ENCODE measurements around the gene JPH2.

DNA sequence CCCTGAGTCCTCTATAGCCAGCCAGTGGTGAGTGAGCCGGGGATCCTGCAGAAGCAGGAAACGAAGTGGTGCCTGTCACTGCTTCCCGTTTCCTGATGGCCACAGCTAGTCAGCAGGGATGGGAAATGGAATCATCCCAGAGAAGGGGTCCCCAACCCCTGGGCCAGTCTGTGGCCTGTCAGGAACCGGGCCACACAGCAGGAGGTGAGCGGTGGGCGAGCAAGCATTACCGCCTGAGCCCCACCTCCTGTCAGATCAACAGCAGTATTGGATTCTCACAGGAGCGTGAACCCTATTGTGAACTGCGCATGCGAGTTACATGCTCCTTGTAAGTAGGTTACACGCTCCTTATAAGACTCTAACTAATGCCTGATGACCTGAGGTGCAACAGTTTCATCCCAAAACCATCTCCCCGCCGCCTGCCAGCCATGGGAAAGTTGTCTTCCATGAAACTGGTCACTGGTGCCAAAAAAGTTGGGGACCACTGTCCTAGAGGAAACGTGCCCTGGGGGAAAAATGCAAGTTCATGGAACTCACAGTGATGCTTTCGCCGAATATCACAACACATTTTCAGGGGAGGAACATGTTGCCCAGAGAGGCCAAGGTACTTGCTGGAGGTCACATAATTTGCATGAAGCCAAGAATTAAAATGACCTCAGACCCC, 113.8 kb downstream of the JPH2 start:
- no peak for TF ChIP-seq CTCF (IDR thresholded peaks at IDR 0.05)
- TF ChIP-seq ZFX (IDR thresholded peaks at IDR 0.05; ENCODE audit: borderline replicate concordance) = no peak

Measured in 22Rv1 (cell line).